GM12878 (cell line): ENCODE results near the gene LSM14A. TPM values are rescaled to one million over a fixed set of nuclear protein-coding genes. Genes with fewer than 3 reads are reported as not detected.
A peak's percentile ranks its signal among the peaks of the same experiment; 100 is the strongest.

Source experiments
- ATF7 ChIP-seq: fragments of 450-650 bp; IDR thresholded peaks from 2 replicates; pipeline ENCODE4 v1.6.1; 2016; ENCODE audit warnings: low read depth, mild to moderate bottlenecking
- CREM ChIP-seq: IDR thresholded peaks from 2 replicates; pipeline ENCODE4 v1.6.1; 2014; ENCODE audit warnings: antibody characterized with exemption, low read depth
- EGR1 ChIP-seq, 2 experiments: IDR thresholded peaks; 1 replicate in 1 of 2; 2 replicates in 1 of 2; pipeline ENCODE4 v1.6.1; 2011 to 2012; ENCODE audit warnings: low read depth in 2 of 2, low read length in 2 of 2, borderline replicate concordance in 1 of 2, mild to moderate bottlenecking in 1 of 2, moderate library complexity in 1 of 2
- FOS ChIP-seq: IDR thresholded peaks from 3 replicates; pipeline ENCODE4 v1.6.1; 2011; ENCODE audit warnings: borderline replicate concordance; ENCODE audit not compliant: insufficient read length; ENCODE audit errors: extremely low read depth
- GABPA ChIP-seq: IDR thresholded peaks from 2 replicates; pipeline ENCODE4 v1.6.1; 2014; ENCODE audit warnings: antibody characterized with exemption, low read depth, mild to moderate bottlenecking, inconsistent platforms
- HDGF ChIP-seq: fragments of 450-650 bp; IDR thresholded peaks from 2 replicates; pipeline ENCODE4 v1.6.1; 2016; ENCODE audit warnings: antibody characterized with exemption
- IKZF1 ChIP-seq: fragments of 450-650 bp; conservative IDR thresholded peaks from 2 replicates; pipeline ENCODE4 v1.6.1; 2017; ENCODE audit warnings: antibody characterized with exemption, mild to moderate bottlenecking
- MEF2A ChIP-seq: IDR thresholded peaks from 2 replicates; pipeline ENCODE4 v1.6.1; 2011; ENCODE audit warnings: low read depth, mild to moderate bottlenecking, low read length, moderate library complexity; ENCODE audit not compliant: insufficient read depth
- MXI1 ChIP-seq: fragments of 150-350 bp; IDR thresholded peaks from 2 replicates; pipeline ENCODE4 v1.6.1; 2011; ENCODE audit warnings: low read depth, mild to moderate bottlenecking, inconsistent platforms, low read length, improper control_type of control experiment
- MYB ChIP-seq: fragments of 150-350 bp; IDR thresholded peaks from 2 replicates; pipeline ENCODE4 v1.6.1; 2014; ENCODE audit warnings: mild to moderate bottlenecking, low read depth, low read length, borderline replicate concordance
- NFIC ChIP-seq: IDR thresholded peaks from 2 replicates; pipeline ENCODE4 v1.6.1; 2012; ENCODE audit warnings: low read depth, mild to moderate bottlenecking, inconsistent platforms, low read length, moderate library complexity
- NFYB ChIP-seq: IDR thresholded peaks from 2 replicates; pipeline ENCODE4 v1.6.1; 2011; ENCODE audit warnings: low read depth, mild to moderate bottlenecking, low read length, improper control_type of control experiment, moderate library complexity; ENCODE audit not compliant: insufficient read depth
- PML ChIP-seq: IDR thresholded peaks from 2 replicates; pipeline ENCODE4 v1.6.1; 2012; ENCODE audit warnings: low read length, inconsistent platforms
- POLR2A ChIP-seq: IDR thresholded peaks from 2 replicates; pipeline ENCODE4 v1.6.1; 2011; ENCODE audit warnings: low read depth, mild to moderate bottlenecking, low read length
- POLR2AphosphoS5 ChIP-seq: IDR thresholded peaks from 2 replicates; pipeline ENCODE4 v1.6.1; 2011; ENCODE audit warnings: mild to moderate bottlenecking, low read length, inconsistent platforms
- RELA ChIP-seq: fragments of 450-650 bp; IDR thresholded peaks from 2 replicates; pipeline ENCODE4 v1.8.0; 2014; ENCODE audit warnings: borderline replicate concordance; ENCODE audit not compliant: partially characterized antibody
- RUNX3 ChIP-seq: IDR thresholded peaks from 2 replicates; pipeline ENCODE4 v1.6.1; 2012; ENCODE audit warnings: low read length, inconsistent platforms
- SRF ChIP-seq, 2 experiments: IDR thresholded peaks; 2 replicates each; pipeline ENCODE4 v1.6.1; 2011; ENCODE audit warnings: low read depth in 2 of 2, low read length in 2 of 2, mild to moderate bottlenecking in 1 of 2, moderate library complexity in 1 of 2
- TCF3 ChIP-seq: IDR thresholded peaks from 2 replicates; pipeline ENCODE4 v1.6.1; 2012; ENCODE audit warnings: low read depth, mild to moderate bottlenecking, low read length, borderline replicate concordance; ENCODE audit not compliant: insufficient read depth
- ZBED1 ChIP-seq: IDR thresholded peaks from 2 replicates; pipeline ENCODE4 v1.6.1; 2016; ENCODE audit warnings: borderline replicate concordance
- polyA plus RNA-seq, 11 experiments: library from polyadenylated mRNA; depleted of rRNA in 4 of 11; unstranded in 6 of 11; stranded (reverse) in 5 of 11; fragments of >200 nt; fragmentation: Nextera tagmentation in 4 of 11; fragmentation: Illumina TruSeq in 1 of 11; extraction: Ambion mirVana in 4 of 11; extraction: Trizol in 1 of 11; gene quantifications; 1 replicate in 1 of 11; 2 replicates in 10 of 11; pipeline versions ENCODE4 v1.2.1 to v1.2.3, GENCODE V29; 2011 to 2016; ENCODE audit warnings: inconsistent platforms in 2 of 11, missing spikeins in 2 of 11, low read depth in 1 of 11
- total RNA-seq, 4 experiments: library from RNA; depleted of rRNA in 3 of 4; stranded (reverse); fragments of >200 nt in 3 of 4; fragmentation: Illumina TruSeq in 1 of 4; extraction: Trizol in 1 of 4; gene quantifications; 2 replicates each; pipeline versions ENCODE4 v1.2.1 to v1.2.3, GENCODE V29; 2013 to 2021
- TF ChIP-seq, protein P1 (sequence below): fragments of 450-650 bp; IDR thresholded peaks from 2 replicates; pipeline ENCODE4 v1.6.1; 2016; ENCODE audit warnings: mild to moderate bottlenecking
- TF ChIP-seq, protein P2 (sequence below): IDR thresholded peaks from 2 replicates; pipeline ENCODE4 v1.6.1; 2012; ENCODE audit warnings: low read length, inconsistent platforms
- TF ChIP-seq, protein P3 (sequence below): fragments of 450-650 bp; formaldehyde crosslinking; IDR thresholded peaks from 2 replicates; pipeline ENCODE4 v1.5.0; 2022; ENCODE audit warnings: mild to moderate bottlenecking, missing genetic modification characterization
- TF ChIP-seq, protein P4 (sequence below): fragments of 450-650 bp; IDR thresholded peaks from 2 replicates; pipeline ENCODE4 v1.6.1; 2017; ENCODE audit warnings: mild to moderate bottlenecking

The LSM14A gene
- total and polyA plus RNA-seq, 10 of the 15 experiments (the other 5 are each of a cell fraction or from before 2014, with no cell fraction given), result 21.9 to 193 (median 89.4) TPM

DNA sequence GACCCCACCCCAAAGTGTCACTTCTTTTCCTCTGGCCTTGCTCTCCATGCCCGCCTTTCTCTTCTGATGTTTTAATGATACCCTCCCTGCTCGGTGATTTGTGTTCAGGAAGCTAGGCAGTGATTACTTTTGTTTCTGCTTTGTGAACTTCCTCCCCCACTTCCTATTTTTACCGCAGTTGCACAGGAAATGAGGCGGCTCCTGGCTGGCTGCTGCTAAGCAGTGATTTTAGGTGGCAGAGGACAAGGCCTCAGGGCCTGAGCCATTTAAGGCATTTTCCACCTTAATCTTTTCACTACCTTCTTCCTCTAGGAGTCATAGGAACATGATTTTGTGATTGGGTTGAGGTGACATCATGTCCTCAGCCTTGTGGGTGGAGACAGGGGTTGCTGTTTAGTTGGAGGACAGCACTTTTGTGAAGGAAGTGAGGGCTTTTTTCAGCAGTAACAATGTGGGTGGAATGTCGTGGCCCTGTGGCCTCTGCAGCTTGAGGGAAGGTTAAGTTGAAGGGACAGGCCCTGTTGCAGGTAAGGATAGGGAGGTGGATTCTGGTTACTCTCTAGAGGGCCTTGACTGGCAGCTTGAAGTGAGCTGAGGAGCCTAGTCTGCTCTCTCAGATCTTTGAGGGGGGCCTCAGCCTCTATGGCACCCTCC is 97.8 kb downstream of the LSM14A start (continued):
- TF ChIP-seq TCF3, result no peak
- TF ChIP-seq RELA, result no peak
- TF ChIP-seq, protein P1, sequence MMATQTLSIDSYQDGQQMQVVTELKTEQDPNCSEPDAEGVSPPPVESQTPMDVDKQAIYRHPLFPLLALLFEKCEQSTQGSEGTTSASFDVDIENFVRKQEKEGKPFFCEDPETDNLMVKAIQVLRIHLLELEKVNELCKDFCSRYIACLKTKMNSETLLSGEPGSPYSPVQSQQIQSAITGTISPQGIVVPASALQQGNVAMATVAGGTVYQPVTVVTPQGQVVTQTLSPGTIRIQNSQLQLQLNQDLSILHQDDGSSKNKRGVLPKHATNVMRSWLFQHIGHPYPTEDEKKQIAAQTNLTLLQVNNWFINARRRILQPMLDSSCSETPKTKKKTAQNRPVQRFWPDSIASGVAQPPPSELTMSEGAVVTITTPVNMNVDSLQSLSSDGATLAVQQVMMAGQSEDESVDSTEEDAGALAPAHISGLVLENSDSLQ, result peak; percentile 61
- TF ChIP-seq MEF2A, result 0 out of 2 replicates have a peak, but pooled peaks have one; percentile 50
- TF ChIP-seq, protein P2, sequence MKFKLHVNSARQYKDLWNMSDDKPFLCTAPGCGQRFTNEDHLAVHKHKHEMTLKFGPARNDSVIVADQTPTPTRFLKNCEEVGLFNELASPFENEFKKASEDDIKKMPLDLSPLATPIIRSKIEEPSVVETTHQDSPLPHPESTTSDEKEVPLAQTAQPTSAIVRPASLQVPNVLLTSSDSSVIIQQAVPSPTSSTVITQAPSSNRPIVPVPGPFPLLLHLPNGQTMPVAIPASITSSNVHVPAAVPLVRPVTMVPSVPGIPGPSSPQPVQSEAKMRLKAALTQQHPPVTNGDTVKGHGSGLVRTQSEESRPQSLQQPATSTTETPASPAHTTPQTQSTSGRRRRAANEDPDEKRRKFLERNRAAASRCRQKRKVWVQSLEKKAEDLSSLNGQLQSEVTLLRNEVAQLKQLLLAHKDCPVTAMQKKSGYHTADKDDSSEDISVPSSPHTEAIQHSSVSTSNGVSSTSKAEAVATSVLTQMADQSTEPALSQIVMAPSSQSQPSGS, result peak; percentile 79
- TF ChIP-seq IKZF1, result peak; percentile 78
- 0 out of 2 replicates have a peak, but pooled peaks have one; percentile 30 for TF ChIP-seq POLR2AphosphoS5
- TF ChIP-seq MXI1, result 0 out of 2 replicates have a peak, but pooled peaks have one; percentile 37
- TF ChIP-seq MYB, result no peak
- TF ChIP-seq FOS, result no peak
- TF ChIP-seq HDGF, result 0 out of 2 replicates have a peak, but pooled peaks have one; percentile 30
- TF ChIP-seq, protein P3, sequence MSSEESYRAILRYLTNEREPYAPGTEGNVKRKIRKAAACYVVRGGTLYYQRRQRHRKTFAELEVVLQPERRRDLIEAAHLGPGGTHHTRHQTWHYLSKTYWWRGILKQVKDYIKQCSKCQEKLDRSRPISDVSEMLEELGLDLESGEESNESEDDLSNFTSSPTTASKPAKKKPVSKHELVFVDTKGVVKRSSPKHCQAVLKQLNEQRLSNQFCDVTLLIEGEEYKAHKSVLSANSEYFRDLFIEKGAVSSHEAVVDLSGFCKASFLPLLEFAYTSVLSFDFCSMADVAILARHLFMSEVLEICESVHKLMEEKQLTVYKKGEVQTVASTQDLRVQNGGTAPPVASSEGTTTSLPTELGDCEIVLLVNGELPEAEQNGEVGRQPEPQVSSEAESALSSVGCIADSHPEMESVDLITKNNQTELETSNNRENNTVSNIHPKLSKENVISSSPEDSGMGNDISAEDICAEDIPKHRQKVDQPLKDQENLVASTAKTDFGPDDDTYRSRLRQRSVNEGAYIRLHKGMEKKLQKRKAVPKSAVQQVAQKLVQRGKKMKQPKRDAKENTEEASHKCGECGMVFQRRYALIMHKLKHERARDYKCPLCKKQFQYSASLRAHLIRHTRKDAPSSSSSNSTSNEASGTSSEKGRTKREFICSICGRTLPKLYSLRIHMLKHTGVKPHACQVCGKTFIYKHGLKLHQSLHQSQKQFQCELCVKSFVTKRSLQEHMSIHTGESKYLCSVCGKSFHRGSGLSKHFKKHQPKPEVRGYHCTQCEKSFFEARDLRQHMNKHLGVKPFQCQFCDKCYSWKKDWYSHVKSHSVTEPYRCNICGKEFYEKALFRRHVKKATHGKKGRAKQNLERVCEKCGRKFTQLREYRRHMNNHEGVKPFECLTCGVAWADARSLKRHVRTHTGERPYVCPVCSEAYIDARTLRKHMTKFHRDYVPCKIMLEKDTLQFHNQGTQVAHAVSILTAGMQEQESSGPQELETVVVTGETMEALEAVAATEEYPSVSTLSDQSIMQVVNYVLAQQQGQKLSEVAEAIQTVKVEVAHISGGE (CRISPR knock-in tag), result no peak
- TF ChIP-seq, protein P4, sequence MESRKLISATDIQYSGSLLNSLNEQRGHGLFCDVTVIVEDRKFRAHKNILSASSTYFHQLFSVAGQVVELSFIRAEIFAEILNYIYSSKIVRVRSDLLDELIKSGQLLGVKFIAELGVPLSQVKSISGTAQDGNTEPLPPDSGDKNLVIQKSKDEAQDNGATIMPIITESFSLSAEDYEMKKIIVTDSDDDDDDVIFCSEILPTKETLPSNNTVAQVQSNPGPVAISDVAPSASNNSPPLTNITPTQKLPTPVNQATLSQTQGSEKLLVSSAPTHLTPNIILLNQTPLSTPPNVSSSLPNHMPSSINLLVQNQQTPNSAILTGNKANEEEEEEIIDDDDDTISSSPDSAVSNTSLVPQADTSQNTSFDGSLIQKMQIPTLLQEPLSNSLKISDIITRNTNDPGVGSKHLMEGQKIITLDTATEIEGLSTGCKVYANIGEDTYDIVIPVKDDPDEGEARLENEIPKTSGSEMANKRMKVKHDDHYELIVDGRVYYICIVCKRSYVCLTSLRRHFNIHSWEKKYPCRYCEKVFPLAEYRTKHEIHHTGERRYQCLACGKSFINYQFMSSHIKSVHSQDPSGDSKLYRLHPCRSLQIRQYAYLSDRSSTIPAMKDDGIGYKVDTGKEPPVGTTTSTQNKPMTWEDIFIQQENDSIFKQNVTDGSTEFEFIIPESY, result no peak
- TF ChIP-seq PML, result no peak
- peak; percentile 87 for TF ChIP-seq ATF7
- 0 out of 2 replicates have a peak, but pooled peaks have one; percentile 51 for TF ChIP-seq NFIC
- TF ChIP-seq ZBED1, result no peak
- peak; percentile 61 for TF ChIP-seq POLR2A
- peak; percentile 71 for TF ChIP-seq GABPA
- TF ChIP-seq EGR1 (IDR thresholded peaks at IDR 0.05; ENCODE audit: borderline replicate concordance in 1 of 2, low read depth in 2 of 2, low read length in 2 of 2), result peak in 1 of 2 experiments; percentile 74; a peak in 1 of 3 replicates
- TF ChIP-seq NFYB, result 0 out of 2 replicates have a peak, but pooled peaks have one; percentile 41
- peak in 1 of 2 experiments; percentile 84; a peak in 2 of 4 replicates for TF ChIP-seq SRF (IDR thresholded peaks at IDR 0.05; ENCODE audit: low read depth in 2 of 2, low read length in 2 of 2)
- TF ChIP-seq RUNX3, result peak; percentile 85
- TF ChIP-seq CREM, result 0 out of 2 replicates have a peak, but pooled peaks have one; percentile 8
